Measurements from ENCODE around the gene FPR3.

The FPR3 gene

GRCh38 chr19:51810223-51810622, 15.3 kb downstream of the FPR3 start:
- TF ChIP-seq ZNF768 (tag by site-specific recombination; IDR thresholded peaks at IDR 0.05) (no peak), ZNF223 (tag by site-specific recombination; IDR thresholded peaks at IDR 0.05) (no peak), YY2 (tag by site-specific recombination; IDR thresholded peaks at IDR 0.05) (no peak), ZNF549 (tag by site-specific recombination; IDR thresholded peaks at IDR 0.05) (no peak), ZNF350 (tag by site-specific recombination; IDR thresholded peaks at IDR 0.05) (no peak), ZNF302 (tag by site-specific recombination; IDR thresholded peaks at IDR 0.05; ENCODE audit: low read depth) (no peak), REPIN1 (tag by site-specific recombination; IDR thresholded peaks at IDR 0.05; ENCODE audit: low read depth) (no peak), KLF7 (tag by site-specific recombination; IDR thresholded peaks at IDR 0.05; ENCODE audit: borderline replicate concordance) (no peak), ZNF624 (tag by site-specific recombination; IDR thresholded peaks at IDR 0.05) (no peak), ATF2 (tag by site-specific recombination; IDR thresholded peaks at IDR 0.05; ENCODE audit: low read depth) (no peak), ZBTB10 (tag by site-specific recombination; IDR thresholded peaks at IDR 0.05) (no peak), ZNF558 (tag by site-specific recombination; IDR thresholded peaks at IDR 0.05) (no peak), GLI4 (tag by site-specific recombination; IDR thresholded peaks at IDR 0.05) (no peak), MEIS1 (CRISPR knock-in tag; IDR thresholded peaks at IDR 0.05; ENCODE audit: borderline replicate concordance) (no peak), ZNF658 (tag by site-specific recombination; IDR thresholded peaks at IDR 0.05) (no peak), ZNF324 (tag by site-specific recombination; IDR thresholded peaks at IDR 0.05) (no peak), ZNF266 (tag by site-specific recombination; IDR thresholded peaks at IDR 0.05; ENCODE audit: low read depth) (no peak)
- Histone ChIP-seq H3K27ac (ENCODE audit: extremely low read depth, low read depth, low read length) (no peak overlapping the region), H3K4me3 (ENCODE audit: low read depth, low read length) (no peak overlapping the region), H3K36me3 (ENCODE audit: control insufficient read depth in 2 of 2, insufficient read depth in 1 of 2, low read length in 2 of 2) (no peaks in the 10 kb centered on the region), H3K4me1 (ENCODE audit: control insufficient read depth, insufficient read depth, low read length) (no peaks in the 10 kb centered on the region), H3K9me3 (ENCODE audit: control insufficient read depth, insufficient read depth, low read depth, low read length) (no peaks in the 10 kb centered on the region)
- CTCF ChIA-PET: interaction anchor here (1.0 kb wide), 1 partner anchor 567 kb away, joined by 3 read pairs; no protein-coding TSS in a partner anchor
- POLR2A ChIA-PET: no interaction called here

GRCh38 chr19:51811344-51811743, 16.4 kb downstream of the FPR3 start:
- Histone ChIP-seq H3K36me3 (ENCODE audit: control insufficient read depth in 2 of 2, insufficient read depth in 1 of 2, low read length in 2 of 2) (no peaks in the 10 kb centered on the region), H3K27ac (ENCODE audit: extremely low read depth, low read depth, low read length) (no peak overlapping the region), H3K4me3 (ENCODE audit: low read depth, low read length) (no peak overlapping the region), H3K9me3 (ENCODE audit: control insufficient read depth, insufficient read depth, low read depth, low read length) (no peaks in the 10 kb centered on the region), H3K4me1 (ENCODE audit: control insufficient read depth, insufficient read depth, low read length) (no peaks in the 10 kb centered on the region)
- POLR2A ChIA-PET: no interaction called here
- CTCF ChIA-PET: no interaction called here
- TF ChIP-seq TCF7L2 (IDR thresholded peaks at IDR 0.05; ENCODE audit: borderline replicate concordance, low read depth, low read length) (no peak), ZNF580 (tag by site-specific recombination; IDR thresholded peaks at IDR 0.05) (no peak), ZNF248 (tag by site-specific recombination; IDR thresholded peaks at IDR 0.05) (no peak), ZBTB6 (tag by site-specific recombination; IDR thresholded peaks at IDR 0.05) (no peak), ZNF561 (tag by site-specific recombination; IDR thresholded peaks at IDR 0.05; ENCODE audit: borderline replicate concordance) (no peak), ZNF629 (tag by site-specific recombination; IDR thresholded peaks at IDR 0.05) (no peak), MZF1 (tag by site-specific recombination; IDR thresholded peaks at IDR 0.05; ENCODE audit: borderline replicate concordance) (no peak), ZNF837 (tag by site-specific recombination; IDR thresholded peaks at IDR 0.05) (no peak), SP7 (tag by site-specific recombination; IDR thresholded peaks at IDR 0.05) (no peak), ZNF174 (tag by site-specific recombination; IDR thresholded peaks at IDR 0.05) (no peak), YY1 (tag by site-specific recombination; IDR thresholded peaks at IDR 0.05) (no peak), GFI1B (tag by site-specific recombination; IDR thresholded peaks at IDR 0.05) (no peak), SP3 (tag by site-specific recombination; IDR thresholded peaks at IDR 0.05) (no peak), ZNF621 (tag by site-specific recombination; IDR thresholded peaks at IDR 0.05) (no peak), ZNF214 (tag by site-specific recombination; IDR thresholded peaks at IDR 0.05; ENCODE audit: borderline replicate concordance) (no peak), ZFP37 (tag by site-specific recombination; IDR thresholded peaks at IDR 0.05) (no peak)
